Bronchial epithelial cell (primary cell): ENCODE measurements around the gene CRTC2. TPM values are rescaled to one million over a fixed set of nuclear protein-coding genes. Genes with fewer than 3 reads are reported as not detected.
"Not testable (repeated sequence)": the region's sequence is repeated elsewhere in the genome, so short reads cannot be mapped to it uniquely, and the experiment has no call there.

Experiments used
- DNase-seq: peaks from one replicate; pipeline ENCODE4 v3.0.0-alpha.2; 2010; ENCODE audit warnings: low read depth
- FAIRE-seq: peaks from 2 replicates; lab custom pipeline; 2011; peaks lifted over from hg19 to GRCh38; lab: Jason Lieb, UNC
- H3K27me3 ChIP-seq: 2 replicates; pipeline ENCODE4 v1.5.1; 2011; ENCODE audit warnings: low read length; ENCODE audit not compliant: control insufficient read depth, insufficient read depth
- H3K36me3 ChIP-seq: 2 replicates; pipeline ENCODE4 v1.5.1; 2011; ENCODE audit warnings: low read length; ENCODE audit not compliant: control insufficient read depth, insufficient read depth
- H3K4me3 ChIP-seq: 2 replicates; pipeline ENCODE4 v1.5.1; 2011; ENCODE audit warnings: mild to moderate bottlenecking, low read depth, low read length, control low read depth
- CTCF ChIP-seq: IDR thresholded peaks from 2 replicates; pipeline ENCODE4 v1.5.1; 2011; ENCODE audit warnings: mild to moderate bottlenecking, moderate library complexity, low read length, control low read depth, inconsistent platforms; ENCODE audit not compliant: insufficient read depth, severe bottlenecking
- total RNA-seq: library from RNA; depleted of rRNA; stranded (reverse); fragments of >200 nt; gene quantifications from 2 replicates; pipeline ENCODE4 v1.2.1, GENCODE V29; 2014

The CRTC2 gene
- total RNA-seq, 1 donor from 2014 or later = 2.6 TPM

GRCh38 chr1:153908071-153908470 is 50.3 kb downstream of the CRTC2 start:
- FAIRE-seq = no peak
- DNase-seq = no peak
- Histone ChIP-seq H3K36me3 (peaks cover 2% of the 10 kb centered on the region), H3K4me3 (no peak overlapping the region), H3K27me3 (no peaks in the 10 kb centered on the region)
- no peak for TF ChIP-seq CTCF

GRCh38 chr1:153907134-153907533 is 51.3 kb downstream of the CRTC2 start:
- H3K27me3 ChIP-seq = no peaks in the 10 kb centered on the region
- no peak overlapping the region for H3K4me3 ChIP-seq
- peaks cover 2% of the 10 kb centered on the region for H3K36me3 ChIP-seq
- TF ChIP-seq CTCF = no peak
- no peak for DNase-seq
- no peak for FAIRE-seq

- peaks cover 2% of the 10 kb centered on the region for H3K36me3 ChIP-seq
- no peaks in the 10 kb centered on the region for H3K27me3 ChIP-seq
- no peak for TF ChIP-seq CTCF
- no peak overlapping the region for H3K4me3 ChIP-seq
- DNase-seq (no peak), FAIRE-seq (no peak)
These were observed 52.0 kb downstream of the CRTC2 start for GRCh38 chr1:153906396-153906795.

- H3K4me3 ChIP-seq, H3K36me3 ChIP-seq, FAIRE-seq, DNase-seq, H3K27me3 ChIP-seq: not testable (repeated sequence)
These were observed 52.5 kb downstream of the CRTC2 start for GRCh38 chr1:153905908-153906307.

- FAIRE-seq (no peak), DNase-seq (no peak)
- Histone ChIP-seq H3K36me3 (peaks cover 4% of the 10 kb centered on the region), H3K4me3 (no peak overlapping the region), H3K27me3 (no peaks in the 10 kb centered on the region)
- TF ChIP-seq CTCF = no peak
These were observed 54.5 kb downstream of the CRTC2 start for GRCh38 chr1:153903841-153904455.

- no peak overlapping the region for H3K4me3 ChIP-seq
- FAIRE-seq (no peak), DNase-seq (no peak)
- no peaks in the 10 kb centered on the region for H3K27me3 ChIP-seq
- no peak for TF ChIP-seq CTCF
- peaks cover 2% of the 10 kb centered on the region for H3K36me3 ChIP-seq
These were observed 58.9 kb downstream of the CRTC2 start for GRCh38 chr1:153899509-153899908.

Other genes starting within 250 kb of the CRTC2 start
- 12.6 and 12.7 TPM in 2 replicates for gene INTS3, start 230.6 kb downstream of the CRTC2 start, total RNA-seq
- gene SLC27A3, start 183.2 kb downstream of the CRTC2 start, total RNA-seq = 4.1 and 7.4 TPM in 2 replicates
- gene GATAD2B, start 35.6 kb downstream of the CRTC2 start, total RNA-seq = 1.8 and 3.7 TPM in 2 replicates
- gene DENND4B, start 11.9 kb downstream of the CRTC2 start, total RNA-seq = 8.7 and 12.3 TPM in 2 replicates
- gene SLC39A1, start 4.9 kb upstream of the CRTC2 start, total RNA-seq = 71.2 and 108 TPM in 2 replicates
- 4.6 and 7.1 TPM in 2 replicates for gene CREB3L4, start 9.3 kb upstream of the CRTC2 start, total RNA-seq
- 181 and 183 TPM in 2 replicates for gene JTB, start 19.1 kb upstream of the CRTC2 start, total RNA-seq
- gene RAB13, start 27.7 kb upstream of the CRTC2 start, total RNA-seq = 24.2 and 40.8 TPM in 2 replicates
- gene RPS27, start 32.1 kb upstream of the CRTC2 start, total RNA-seq = 1,160 and 1,698 TPM in 2 replicates
- gene NUP210L, start 196.5 kb upstream of the CRTC2 start, total RNA-seq = under 0.01 and 0.13 TPM in 2 replicates
- 279 and 321 TPM in 2 replicates for gene TPM3, start 233.5 kb upstream of the CRTC2 start, total RNA-seq
- gene CFAP141, start 247.7 kb upstream of the CRTC2 start, total RNA-seq = not detected in 2 replicates